HAP-1 (cell line): ENCODE measurements around the gene CEMIP2.

ENCODE experiments used
- DNase-seq, 2 experiments: peaks; one replicate each; pipeline ENCODE4 v3.0.0-alpha.2; 2016 to 2020; ENCODE audit warnings: low spot score in 2 of 2
- H3K27me3 ChIP-seq: fragments of 250-450 bp; sonication (Bioruptor Pico); 2 replicates; pipeline ENCODE4 v1.5.1; 2020; ENCODE audit warnings: low read depth, mild to moderate bottlenecking, moderate library complexity
- H3K36me3 ChIP-seq: fragments of 250-450 bp; sonication (Bioruptor Pico); replicated peaks from 2 replicates; pipeline ENCODE4 v1.5.1; 2020; ENCODE audit warnings: mild to moderate bottlenecking
- H3K4me1 ChIP-seq: fragments of 250-450 bp; sonication (Bioruptor Pico); 2 replicates; pipeline ENCODE4 v1.5.1; 2020; ENCODE audit warnings: mild to moderate bottlenecking
- H3K4me3 ChIP-seq: fragments of 250-450 bp; sonication (Bioruptor Pico); 2 replicates; pipeline ENCODE4 v1.5.1; 2020; ENCODE audit warnings: mild to moderate bottlenecking, moderate library complexity
- H3K9me3 ChIP-seq: fragments of 250-450 bp; sonication (Bioruptor Pico); 2 replicates; pipeline ENCODE4 v1.5.1; 2020; ENCODE audit warnings: mild to moderate bottlenecking, moderate library complexity
- in situ Hi-C: fragments of 300-500 bp; cut with MboI; formaldehyde crosslinking; loops from 3 replicates; pipeline ENCODE4 v1.14.3; 2020; ENCODE audit warnings: low sequenced_read_pairs, inconsistent platforms, mixed read lengths

The CEMIP2 gene

GRCh38 chr9:71683598-71684235, 84.6 kb downstream of the CEMIP2 start:
- peaks cover 13% of the 10 kb centered on the region for H3K36me3 ChIP-seq
- no peak for DNase-seq
- peaks cover 3% of the 10 kb centered on the region; the same call in 1 of the 2 replicates for H3K4me1 ChIP-seq
- H3K4me3 ChIP-seq = no peak overlapping the region
- H3K27me3 ChIP-seq = no peaks in the 10 kb centered on the region
- no peaks in the 10 kb centered on the region for H3K9me3 ChIP-seq
- in situ Hi-C loops = no loop called here

DNA sequence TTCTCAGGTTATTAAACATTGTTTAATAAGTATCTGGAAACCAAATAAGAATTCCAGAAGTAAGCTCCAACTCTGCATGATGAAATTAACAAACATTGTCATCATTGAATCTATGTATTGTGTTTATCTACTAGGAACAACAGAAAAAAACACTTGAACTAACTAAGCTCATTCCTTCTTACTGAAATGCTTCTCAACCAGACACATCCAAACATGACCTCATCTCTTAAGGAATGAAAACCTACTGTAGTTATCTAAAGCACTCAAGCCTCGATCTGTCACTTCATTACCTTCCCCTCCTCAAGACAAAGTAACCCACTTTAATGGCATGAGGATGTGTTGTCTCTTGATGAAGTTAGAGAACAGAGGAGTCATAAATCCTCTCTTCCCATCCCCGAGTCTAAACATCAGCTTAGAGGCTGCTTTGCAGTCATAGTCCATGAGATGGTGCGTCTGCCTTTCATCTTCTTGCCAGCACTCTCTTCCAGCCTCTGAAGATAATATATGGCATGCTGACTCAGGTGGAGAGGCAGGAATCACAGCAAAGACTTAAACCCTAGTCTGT, 86.5 kb downstream of the CEMIP2 start:
- Histone ChIP-seq H3K9me3 (no peaks in the 10 kb centered on the region), H3K36me3 (peaks cover 5% of the 10 kb centered on the region), H3K4me1 (peaks cover 3% of the 10 kb centered on the region; the same call in 1 of the 2 replicates), H3K4me3 (no peak overlapping the region), H3K27me3 (no peaks in the 10 kb centered on the region)
- no peak for DNase-seq
- in situ Hi-C loops = no loop called here

GRCh38 chr9:71681104-71681707, 87.1 kb downstream of the CEMIP2 start:
- H3K36me3 ChIP-seq = no peaks in the 10 kb centered on the region; the same call in none of the 2 replicates
- H3K27me3 ChIP-seq = no peaks in the 10 kb centered on the region
- H3K4me1 ChIP-seq = peaks cover 3% of the 10 kb centered on the region; the same call in 1 of the 2 replicates
- in situ Hi-C loops = no loop called here
- no peak for DNase-seq
- H3K9me3 ChIP-seq = no peaks in the 10 kb centered on the region
- H3K4me3 ChIP-seq = no peak overlapping the region

DNA sequence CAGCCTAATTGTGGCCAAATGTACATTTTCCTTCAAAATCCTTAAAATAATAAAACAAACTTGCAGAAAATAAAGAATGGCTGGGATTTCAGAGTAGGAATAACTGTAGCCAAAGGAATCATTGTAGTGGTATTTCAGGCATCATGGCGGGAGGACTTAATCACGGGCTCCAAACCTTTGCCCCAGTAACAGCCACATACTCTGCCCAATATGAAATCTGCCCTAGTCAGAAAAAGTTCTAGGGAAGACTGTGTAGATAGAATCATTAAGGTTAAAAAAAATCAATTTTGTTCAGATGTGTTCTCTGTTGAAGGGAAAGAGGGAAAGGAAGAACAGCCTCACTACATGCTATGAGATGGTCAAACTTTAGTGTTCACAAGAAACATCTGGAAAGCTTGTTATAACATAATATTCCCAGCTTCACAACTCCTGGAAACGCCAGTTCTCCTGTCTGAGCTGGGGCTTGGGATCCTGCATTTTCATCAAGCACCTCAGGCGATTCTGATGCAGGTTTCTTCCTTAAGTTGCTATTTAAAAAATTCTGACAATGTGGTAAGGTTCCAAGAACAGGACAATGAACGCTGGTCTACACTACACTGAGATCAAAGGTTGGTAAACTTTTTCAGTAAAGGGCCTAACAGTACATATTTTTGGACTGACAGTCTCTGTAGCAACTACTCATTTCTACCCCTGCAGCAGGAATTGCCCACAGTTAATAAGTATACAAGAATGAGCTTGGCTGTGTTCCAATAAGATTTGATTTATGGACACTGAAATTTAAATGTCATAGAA, 87.9 kb downstream of the CEMIP2 start:
- no peak for DNase-seq
- Histone ChIP-seq H3K4me3 (no peak overlapping the region), H3K27me3 (no peaks in the 10 kb centered on the region), H3K4me1 (peaks cover 3% of the 10 kb centered on the region; the same call in 1 of the 2 replicates), H3K36me3 (no peaks in the 10 kb centered on the region; the same call in 1 of the 2 replicates), H3K9me3 (no peaks in the 10 kb centered on the region)
- in situ Hi-C loops = no loop called here

DNA sequence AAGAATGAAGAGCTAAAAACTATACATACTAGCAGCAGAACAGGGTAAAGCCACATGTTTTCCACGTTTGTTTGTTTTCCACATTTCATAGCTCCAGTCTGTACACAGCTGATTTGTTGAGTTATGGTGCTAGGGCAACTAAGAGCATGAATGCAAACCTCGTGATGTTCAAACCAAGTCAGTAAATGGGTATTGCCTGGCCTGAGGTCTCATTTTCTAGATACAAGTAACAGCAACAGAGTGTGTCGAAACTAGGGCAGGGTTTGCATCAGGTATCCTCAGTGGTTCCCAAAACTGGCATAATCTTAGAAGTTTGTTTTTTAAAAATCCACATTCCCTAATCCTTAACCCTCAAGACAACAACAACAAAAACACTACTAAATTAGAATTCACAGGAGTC, 89.3 kb downstream of the CEMIP2 start:
- no peak for DNase-seq
- in situ Hi-C loops = no loop called here
- H3K4me1 ChIP-seq = no peaks in the 10 kb centered on the region
- no peaks in the 10 kb centered on the region for H3K9me3 ChIP-seq
- H3K27me3 ChIP-seq = no peaks in the 10 kb centered on the region
- no peaks in the 10 kb centered on the region; the same call in 1 of the 2 replicates for H3K36me3 ChIP-seq
- no peak overlapping the region for H3K4me3 ChIP-seq

GRCh38 chr9:71677209-71677608, 91.1 kb downstream of the CEMIP2 start:
- Histone ChIP-seq H3K9me3 (no peaks in the 10 kb centered on the region), H3K27me3 (no peaks in the 10 kb centered on the region), H3K4me3 (no peak overlapping the region), H3K36me3 (no peaks in the 10 kb centered on the region), H3K4me1 (no peaks in the 10 kb centered on the region)
- DNase-seq = no peak
- in situ Hi-C loops = no loop called here

DNA sequence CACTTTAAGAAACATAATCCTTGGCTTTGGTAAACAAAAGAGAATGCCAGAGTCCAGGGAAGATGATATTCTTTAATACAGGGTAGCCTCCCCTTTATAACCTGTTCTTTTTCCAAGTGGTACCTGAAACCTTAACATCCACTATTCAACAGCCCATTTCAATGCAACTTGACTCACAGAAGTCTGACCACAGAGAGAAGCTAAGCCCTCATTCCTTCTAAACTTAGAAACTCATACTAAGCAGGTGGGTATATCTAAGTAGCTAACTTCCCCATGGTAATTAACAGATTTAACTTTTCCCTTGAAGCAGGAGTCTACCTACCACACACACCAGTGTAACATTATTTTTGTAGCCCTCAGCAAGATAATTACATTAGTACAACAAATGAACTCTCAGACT, 91.9 kb downstream of the CEMIP2 start:
- Histone ChIP-seq H3K4me1 (no peaks in the 10 kb centered on the region), H3K27me3 (no peaks in the 10 kb centered on the region), H3K4me3 (no peak overlapping the region), H3K36me3 (no peaks in the 10 kb centered on the region), H3K9me3 (no peaks in the 10 kb centered on the region)
- in situ Hi-C loops = no loop called here
- no peak for DNase-seq

DNA sequence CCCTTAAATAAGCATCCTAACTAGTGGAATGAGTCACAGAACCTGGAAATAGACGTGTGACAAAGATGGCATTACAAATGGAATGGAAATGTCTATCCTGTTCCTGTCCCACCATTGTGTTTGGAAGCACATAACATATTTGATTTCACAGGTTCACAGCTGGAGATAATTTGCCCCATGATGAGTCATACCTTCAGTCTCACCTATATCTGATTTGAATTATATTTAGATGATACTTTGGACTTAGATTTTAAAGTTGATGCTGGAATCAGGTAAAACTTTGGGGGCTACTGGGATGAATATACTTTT, 92.5 kb downstream of the CEMIP2 start:
- Histone ChIP-seq H3K9me3 (no peaks in the 10 kb centered on the region), H3K4me1 (no peaks in the 10 kb centered on the region), H3K36me3 (no peaks in the 10 kb centered on the region), H3K27me3 (no peaks in the 10 kb centered on the region), H3K4me3 (no peak overlapping the region)
- in situ Hi-C loops = no loop called here
- DNase-seq = no peak

GRCh38 chr9:71675105-71675856, 93.0 kb downstream of the CEMIP2 start:
- no peak overlapping the region for H3K4me3 ChIP-seq
- no peaks in the 10 kb centered on the region for H3K9me3 ChIP-seq
- no peaks in the 10 kb centered on the region for H3K36me3 ChIP-seq
- no peaks in the 10 kb centered on the region for H3K4me1 ChIP-seq
- no peaks in the 10 kb centered on the region for H3K27me3 ChIP-seq
- DNase-seq = no peak
- in situ Hi-C loops = no loop called here

GRCh38 chr9:71672573-71672972, 95.7 kb downstream of the CEMIP2 start:
- H3K4me3 ChIP-seq = no peak overlapping the region
- H3K9me3 ChIP-seq = no peaks in the 10 kb centered on the region
- in situ Hi-C loops = no loop called here
- H3K27me3 ChIP-seq = no peaks in the 10 kb centered on the region
- no peak for DNase-seq
- no peaks in the 10 kb centered on the region for H3K4me1 ChIP-seq
- H3K36me3 ChIP-seq = no peaks in the 10 kb centered on the region

DNA sequence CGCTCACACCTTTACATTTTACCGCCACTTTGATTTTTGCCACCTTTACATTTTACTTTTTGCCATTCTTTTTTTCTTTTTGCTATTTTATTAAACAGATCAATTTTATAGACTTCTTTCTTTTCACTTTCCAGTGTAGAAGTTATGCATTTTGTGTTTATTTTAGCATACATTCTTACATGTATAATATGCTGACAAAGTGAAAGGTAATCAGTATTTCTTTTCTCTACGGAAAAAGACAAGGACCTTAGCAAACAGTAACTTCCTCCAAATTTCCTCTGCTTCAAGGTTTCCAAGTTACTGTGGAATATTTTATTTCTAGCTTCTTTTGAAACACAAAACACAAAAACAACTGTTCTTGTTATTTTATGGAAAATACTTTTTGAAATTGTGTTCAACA, 97.0 kb downstream of the CEMIP2 start:
- in situ Hi-C loops = no loop called here
- H3K9me3 ChIP-seq = no peaks in the 10 kb centered on the region
- no peak for DNase-seq
- no peaks in the 10 kb centered on the region for H3K27me3 ChIP-seq
- H3K4me1 ChIP-seq = no peaks in the 10 kb centered on the region
- H3K36me3 ChIP-seq = no peaks in the 10 kb centered on the region
- H3K4me3 ChIP-seq = no peak overlapping the region

DNA sequence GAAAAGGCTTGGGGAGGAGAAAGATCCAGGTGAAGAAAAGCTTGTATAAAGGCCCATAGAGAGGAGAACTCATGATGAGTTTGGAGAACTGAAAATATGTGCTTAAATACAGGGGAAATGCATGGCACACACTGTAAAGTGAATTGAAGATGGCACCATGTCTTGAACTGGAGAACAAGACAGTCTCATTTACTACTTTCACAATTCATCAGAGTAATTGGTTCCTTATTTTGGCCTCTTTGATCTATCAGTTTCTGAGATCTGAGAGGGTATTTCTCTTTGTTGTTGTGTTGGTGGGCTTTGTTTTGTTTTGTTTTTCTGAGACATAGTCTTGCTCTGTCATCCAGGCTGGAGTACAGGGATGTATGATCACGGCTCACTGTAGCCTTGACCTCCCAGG, 98.2 kb downstream of the CEMIP2 start:
- in situ Hi-C loops = no loop called here
- no peaks in the 10 kb centered on the region for H3K4me1 ChIP-seq
- no peak for DNase-seq
- H3K9me3 ChIP-seq = no peaks in the 10 kb centered on the region
- no peak overlapping the region for H3K4me3 ChIP-seq
- no peaks in the 10 kb centered on the region for H3K36me3 ChIP-seq
- no peaks in the 10 kb centered on the region for H3K27me3 ChIP-seq

DNA sequence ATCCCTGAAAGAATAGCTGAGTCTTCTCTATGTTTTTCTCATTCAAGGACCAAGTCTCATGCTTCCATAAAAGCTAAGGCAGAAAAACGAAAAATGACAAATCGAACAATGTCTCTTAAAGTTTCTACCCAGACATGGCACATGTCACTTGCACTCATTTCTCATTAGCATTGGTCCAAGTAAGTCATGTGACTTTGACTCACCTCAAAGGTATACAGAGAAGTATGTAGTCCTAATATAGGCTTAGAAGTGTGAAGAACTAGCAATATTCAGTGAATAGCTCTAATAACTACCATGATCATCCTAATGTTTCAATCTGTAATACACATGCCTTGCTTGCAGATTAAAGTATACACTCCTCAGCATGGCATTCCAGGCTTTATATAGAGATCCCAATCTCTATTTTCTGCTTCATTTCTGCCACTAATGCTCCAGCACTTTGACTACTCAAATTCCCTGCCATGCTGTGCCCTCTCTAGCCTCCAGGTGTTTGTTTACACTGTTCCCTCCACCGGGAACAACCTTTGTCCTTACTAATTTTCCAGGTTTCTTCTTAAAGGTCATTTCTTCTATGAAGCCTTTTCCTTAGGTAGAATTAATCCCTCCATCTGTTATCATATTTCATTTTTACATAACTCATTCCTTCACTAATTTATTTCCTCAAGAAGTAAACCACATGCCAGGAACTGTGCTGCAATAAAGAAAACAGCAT, 98.9 kb downstream of the CEMIP2 start:
- DNase-seq = no peak
- in situ Hi-C loops = no loop called here
- Histone ChIP-seq H3K9me3 (no peaks in the 10 kb centered on the region), H3K4me3 (no peak overlapping the region), H3K36me3 (no peaks in the 10 kb centered on the region), H3K27me3 (no peaks in the 10 kb centered on the region), H3K4me1 (peaks cover 3% of the 10 kb centered on the region)
